C4-2B (cell line): Measurements from ENCODE around the gene NUP35.

Source experiments
- CTCF ChIP-seq: fragments of 450-650 bp; conservative IDR thresholded peaks from 2 replicates; pipeline ENCODE4 v1.5.1; 2017; ENCODE audit warnings: mild to moderate bottlenecking
- ZFX ChIP-seq: fragments of 450-650 bp; IDR thresholded peaks from 2 replicates; pipeline ENCODE4 v1.6.1; 2017

- TF ChIP-seq ZFX, result no peak
- no peak for TF ChIP-seq CTCF
These were observed 905 bp upstream of the NUP35 start for GRCh38 chr2:183123117-183123958.
